DOHH2 (cell line): ENCODE results near the gene COL26A1.
"Not testable (repeated sequence)": the region's sequence is repeated elsewhere in the genome, so short reads cannot be mapped to it uniquely, and the experiment has no call there.

Experiments used
- H3F3A ChIP-seq: fragments of 200-600 bp; sonication (generic), shearing (Covaris generic); 2 replicates; pipeline ENCODE4 v1.6.0; 2016; ENCODE audit warnings: antibody characterized with exemption, mild to moderate bottlenecking; ENCODE audit not compliant: control insufficient read depth, insufficient read depth
- H3K27ac ChIP-seq: fragments of 200-600 bp; sonication (generic); 2 replicates; pipeline ENCODE4 v1.5.1; 2014; ENCODE audit warnings: low read depth, mild to moderate bottlenecking, low read length, moderate library complexity
- H3K27me3 ChIP-seq: fragments of 200-600 bp; sonication (generic); 2 replicates; pipeline ENCODE4 v1.6.1; 2014; ENCODE audit warnings: mild to moderate bottlenecking, low read length, mixed read lengths; ENCODE audit not compliant: control insufficient read depth
- H3K36me3 ChIP-seq: fragments of 200-600 bp; sonication (generic); 2 replicates; pipeline ENCODE4 v1.6.1; 2014; ENCODE audit warnings: mild to moderate bottlenecking, low read length, moderate library complexity, mixed read lengths; ENCODE audit not compliant: control insufficient read depth
- H3K4me1 ChIP-seq: fragments of 200-600 bp; sonication (generic); 2 replicates; pipeline ENCODE4 v1.6.1; 2014; ENCODE audit warnings: mild to moderate bottlenecking, low read length, mixed read lengths; ENCODE audit not compliant: control insufficient read depth
- H3K4me2 ChIP-seq: fragments of 200-600 bp; sonication (generic); 2 replicates; pipeline ENCODE4 v1.6.0; 2014; ENCODE audit warnings: mild to moderate bottlenecking, low read length, moderate library complexity
- H3K4me3 ChIP-seq: fragments of 200-600 bp; sonication (generic); 2 replicates; pipeline ENCODE4 v1.5.1; 2014; ENCODE audit warnings: mild to moderate bottlenecking, low read length, mixed read lengths
- H3K79me2 ChIP-seq: fragments of 200-600 bp; sonication (generic); 2 replicates; pipeline ENCODE4 v1.6.1; 2014; ENCODE audit warnings: mild to moderate bottlenecking, low read length, mixed read lengths; ENCODE audit not compliant: control insufficient read depth
- H3K9me2 ChIP-seq: fragments of 200-600 bp; sonication (generic); replicated peaks from 2 replicates; pipeline ENCODE4 v1.6.1; 2014; ENCODE audit warnings: mild to moderate bottlenecking, low read length, mixed read lengths; ENCODE audit not compliant: control insufficient read depth
- H3K9me3 ChIP-seq: fragments of 200-600 bp; sonication (generic); 2 replicates; pipeline ENCODE4 v1.6.1; 2014; ENCODE audit warnings: antibody characterized with exemption, low read length, mixed read lengths; ENCODE audit not compliant: control insufficient read depth, insufficient read depth
- H4K20me1 ChIP-seq: fragments of 200-600 bp; sonication (generic); 2 replicates; pipeline ENCODE4 v1.6.0; 2014; ENCODE audit warnings: low read depth, mild to moderate bottlenecking, antibody characterized with exemption, low read length, moderate library complexity; ENCODE audit not compliant: control insufficient read depth, insufficient read depth
- EZH2phosphoT487 ChIP-seq: fragments of 200-600 bp; sonication (generic); IDR thresholded peaks from 2 replicates; pipeline ENCODE4 v1.6.1; 2017; ENCODE audit warnings: borderline replicate concordance, mild to moderate bottlenecking, antibody characterized with exemption, low read length, moderate library complexity, mixed read lengths
- TF ChIP-seq, protein P1 (sequence below): fragments of 200-600 bp; sonication (generic); IDR thresholded peaks from one replicate; pipeline ENCODE4 v1.5.1; 2014; ENCODE audit warnings: antibody characterized with exemption, mild to moderate bottlenecking, low read depth, low read length; ENCODE audit not compliant: poor library complexity, severe bottlenecking

Gene COL26A1

DNA sequence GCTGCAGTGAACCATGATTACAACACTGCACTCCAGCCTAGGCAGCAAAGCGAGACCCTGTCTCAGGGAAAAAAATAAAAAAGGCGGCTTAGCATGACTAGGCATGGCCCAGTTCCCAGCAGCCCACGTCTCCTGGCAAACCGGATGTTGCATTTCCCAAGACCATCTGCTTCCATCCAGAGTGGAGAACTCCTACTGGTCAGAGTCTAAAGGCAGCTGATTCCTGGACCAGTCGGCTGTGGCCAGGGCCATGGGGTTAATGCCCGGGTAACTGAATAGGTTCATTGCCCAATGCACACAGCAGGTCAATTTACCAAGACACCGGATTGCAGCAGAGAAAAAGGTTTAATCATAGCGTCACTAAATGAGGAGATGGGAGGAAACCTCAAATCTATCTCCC, 133.3 kb downstream of the COL26A1 start:
- no peaks in the 10 kb centered on the region for H3K36me3 ChIP-seq
- H3K4me3 ChIP-seq: no peak overlapping the region
- no peaks in the 10 kb centered on the region for H3F3A ChIP-seq
- no peaks in the 10 kb centered on the region for H3K9me2 ChIP-seq
- H3K79me2 ChIP-seq: no peaks in the 10 kb centered on the region
- no peaks in the 10 kb centered on the region for H4K20me1 ChIP-seq
- no peak overlapping the region for H3K4me2 ChIP-seq
- no peaks in the 10 kb centered on the region for H3K9me3 ChIP-seq
- no peak overlapping the region for H3K27ac ChIP-seq
- TF ChIP-seq, protein P1, sequence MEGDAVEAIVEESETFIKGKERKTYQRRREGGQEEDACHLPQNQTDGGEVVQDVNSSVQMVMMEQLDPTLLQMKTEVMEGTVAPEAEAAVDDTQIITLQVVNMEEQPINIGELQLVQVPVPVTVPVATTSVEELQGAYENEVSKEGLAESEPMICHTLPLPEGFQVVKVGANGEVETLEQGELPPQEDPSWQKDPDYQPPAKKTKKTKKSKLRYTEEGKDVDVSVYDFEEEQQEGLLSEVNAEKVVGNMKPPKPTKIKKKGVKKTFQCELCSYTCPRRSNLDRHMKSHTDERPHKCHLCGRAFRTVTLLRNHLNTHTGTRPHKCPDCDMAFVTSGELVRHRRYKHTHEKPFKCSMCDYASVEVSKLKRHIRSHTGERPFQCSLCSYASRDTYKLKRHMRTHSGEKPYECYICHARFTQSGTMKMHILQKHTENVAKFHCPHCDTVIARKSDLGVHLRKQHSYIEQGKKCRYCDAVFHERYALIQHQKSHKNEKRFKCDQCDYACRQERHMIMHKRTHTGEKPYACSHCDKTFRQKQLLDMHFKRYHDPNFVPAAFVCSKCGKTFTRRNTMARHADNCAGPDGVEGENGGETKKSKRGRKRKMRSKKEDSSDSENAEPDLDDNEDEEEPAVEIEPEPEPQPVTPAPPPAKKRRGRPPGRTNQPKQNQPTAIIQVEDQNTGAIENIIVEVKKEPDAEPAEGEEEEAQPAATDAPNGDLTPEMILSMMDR: no peak
- no peak for TF ChIP-seq EZH2phosphoT487
- no peaks in the 10 kb centered on the region for H3K4me1 ChIP-seq
- no peaks in the 10 kb centered on the region for H3K27me3 ChIP-seq

DNA sequence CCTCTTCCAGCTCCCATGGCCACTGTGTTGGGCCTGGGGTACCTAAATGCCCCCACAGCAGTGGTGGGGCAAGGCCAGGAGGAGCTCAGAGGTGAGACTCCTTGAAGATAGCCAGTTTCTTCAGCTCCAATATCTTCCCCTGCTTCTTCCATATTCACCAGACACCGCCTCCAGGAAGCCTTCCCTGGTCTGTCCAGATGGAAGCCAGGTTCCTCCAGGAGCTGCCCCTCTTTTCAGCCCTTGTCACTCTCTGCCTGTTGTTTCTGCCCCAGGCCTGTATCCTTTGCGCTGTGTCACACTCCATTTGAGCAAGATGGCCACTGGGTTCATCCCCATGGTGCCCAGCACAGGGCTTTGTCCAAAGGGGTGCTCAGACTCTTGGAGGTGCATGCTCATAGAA, 138.7 kb downstream of the COL26A1 start:
- Histone ChIP-seq H3K27me3 (no peaks in the 10 kb centered on the region), H3K4me3 (no peak overlapping the region), H3K4me2 (no peak overlapping the region), H3K36me3 (no peaks in the 10 kb centered on the region), H3K9me2 (no peaks in the 10 kb centered on the region), H3K4me1 (peaks cover 22% of the 10 kb centered on the region), H4K20me1 (no peaks in the 10 kb centered on the region), H3K27ac (no peak overlapping the region), H3F3A (no peaks in the 10 kb centered on the region), H3K79me2 (no peaks in the 10 kb centered on the region), H3K9me3 (no peaks in the 10 kb centered on the region)
- TF ChIP-seq, protein P1: no peak
- TF ChIP-seq EZH2phosphoT487: no peak

DNA sequence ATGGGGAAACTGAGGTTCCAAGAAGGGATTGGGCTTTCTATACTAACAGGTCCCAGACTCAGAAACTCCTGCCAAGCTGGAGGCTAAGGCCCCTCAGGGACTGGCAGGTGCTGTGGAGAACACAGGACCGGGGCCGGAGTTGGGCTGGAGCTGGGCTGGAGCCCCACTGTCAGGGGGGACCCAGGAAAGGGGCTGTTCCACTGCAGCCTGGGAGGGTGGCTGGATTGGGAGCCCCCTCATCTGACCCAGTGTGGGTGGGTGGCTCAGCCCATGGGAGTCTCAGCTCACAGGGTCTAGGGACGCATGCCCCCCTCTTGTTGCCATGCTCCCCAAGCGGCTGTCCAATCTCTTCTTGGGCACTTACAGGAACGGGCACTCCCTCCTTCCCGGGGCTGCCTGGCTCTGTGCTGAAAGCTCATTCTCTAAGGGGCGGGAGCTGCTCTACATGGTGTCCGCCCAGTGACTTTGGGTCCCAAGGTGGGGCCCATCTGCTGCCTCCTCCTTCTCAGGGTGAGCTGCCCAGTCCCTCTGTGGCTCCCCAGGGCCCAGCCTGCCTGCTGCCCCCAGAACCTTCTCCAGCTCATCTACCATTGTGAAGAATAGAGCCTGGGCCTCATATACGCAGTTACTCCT, 139.9 kb downstream of the COL26A1 start:
- Histone ChIP-seq H3F3A (no peaks in the 10 kb centered on the region), H3K4me1 (peaks cover 34% of the 10 kb centered on the region), H3K4me2 (no peak overlapping the region), H3K9me3 (no peaks in the 10 kb centered on the region), H4K20me1 (no peaks in the 10 kb centered on the region), H3K4me3 (no peak overlapping the region), H3K9me2 (no peaks in the 10 kb centered on the region), H3K27ac (no peak overlapping the region), H3K79me2 (no peaks in the 10 kb centered on the region), H3K27me3 (no peaks in the 10 kb centered on the region), H3K36me3 (no peaks in the 10 kb centered on the region)
- no peak for TF ChIP-seq EZH2phosphoT487
- TF ChIP-seq, protein P1: no peak

DNA sequence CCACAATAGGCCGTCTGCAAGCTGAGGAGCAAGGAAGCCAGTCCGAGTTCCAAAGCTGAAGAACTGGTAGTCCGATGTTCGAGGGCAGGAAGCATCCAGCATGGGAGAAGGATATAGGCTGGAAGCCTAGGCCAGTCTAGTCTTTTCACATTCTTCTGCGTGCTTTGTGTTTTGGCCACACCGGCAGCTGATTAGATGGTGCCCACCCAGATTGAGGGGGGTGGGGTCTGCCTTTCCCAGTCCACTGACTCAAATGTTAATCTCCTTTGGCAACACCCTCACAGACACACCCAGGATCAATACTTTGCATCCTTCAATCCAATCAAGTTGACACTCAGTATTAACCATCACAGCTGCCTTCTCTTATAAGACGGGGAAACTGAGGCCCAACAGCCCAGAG, 142.8 kb downstream of the COL26A1 start:
- H4K20me1 ChIP-seq, H3K27me3 ChIP-seq, H3F3A ChIP-seq, H3K4me2 ChIP-seq, H3K27ac ChIP-seq, H3K9me3 ChIP-seq, H3K79me2 ChIP-seq, H3K36me3 ChIP-seq, H3K4me3 ChIP-seq, H3K9me2 ChIP-seq: not testable (repeated sequence)
- H3K4me1 ChIP-seq: peaks cover 40% of the 10 kb centered on the region
